WTC11 (cell line): Measurements from ENCODE around the gene ZNF213. TPM values are rescaled to one million over a fixed set of nuclear protein-coding genes. Genes with fewer than 3 reads are reported as not detected.

Experiments
- ATF1 ChIP-seq: sonication (generic); formaldehyde crosslinking; IDR thresholded peaks from 2 replicates; pipeline ENCODE4 v1.8.1; 2023; ENCODE audit warnings: mild to moderate bottlenecking, moderate library complexity, missing genetic modification reagents
- ATF2 ChIP-seq: sonication (generic); formaldehyde crosslinking; IDR thresholded peaks from 2 replicates; pipeline ENCODE4 v1.8.1; 2022; ENCODE audit warnings: low read depth, missing genetic modification reagents, borderline replicate concordance
- CREB1 ChIP-seq: sonication (generic); formaldehyde crosslinking; IDR thresholded peaks from 2 replicates; pipeline ENCODE4 v1.8.0; 2023; ENCODE audit warnings: mild to moderate bottlenecking, missing genetic modification reagents
- EMX1 ChIP-seq: fragments of 250-450 bp; sonication (Bioruptor Pico); IDR thresholded peaks from 2 replicates; pipeline ENCODE4 v1.8.0; 2021; ENCODE audit warnings: mild to moderate bottlenecking
- ERG ChIP-seq: fragments of 250-450 bp; sonication (Bioruptor Pico); IDR thresholded peaks from 2 replicates; pipeline ENCODE4 v1.8.0; 2021; ENCODE audit warnings: mild to moderate bottlenecking
- ESRRA ChIP-seq: sonication (generic); formaldehyde crosslinking; IDR thresholded peaks from 2 replicates; pipeline ENCODE4 v1.8.1; 2022; ENCODE audit warnings: mild to moderate bottlenecking, missing genetic modification reagents, borderline replicate concordance
- ETV6 ChIP-seq: sonication (generic); formaldehyde crosslinking; IDR thresholded peaks from 2 replicates; pipeline ENCODE4 v1.8.1; 2022; ENCODE audit warnings: mild to moderate bottlenecking, missing genetic modification reagents
- FOXK1 ChIP-seq: sonication (generic); formaldehyde crosslinking; IDR thresholded peaks from 2 replicates; pipeline ENCODE4 v1.8.0; 2022; ENCODE audit warnings: mild to moderate bottlenecking, moderate library complexity, missing genetic modification reagents
- FOXP1 ChIP-seq: sonication (generic); formaldehyde crosslinking; IDR thresholded peaks from 2 replicates; pipeline ENCODE4 v1.8.0; 2022; ENCODE audit warnings: missing genetic modification reagents, mild to moderate bottlenecking, moderate library complexity, borderline replicate concordance
- NFE2L1 ChIP-seq: sonication (generic); formaldehyde crosslinking; IDR thresholded peaks from 2 replicates; pipeline ENCODE4 v1.8.1; 2023; ENCODE audit warnings: missing genetic modification reagents
- NR3C1 ChIP-seq: sonication (generic); formaldehyde crosslinking; conservative IDR thresholded peaks from 2 replicates; pipeline ENCODE4 v1.8.1; 2023; ENCODE audit warnings: low read depth, mild to moderate bottlenecking, missing genetic modification reagents
- RORB ChIP-seq: fragments of 250-450 bp; sonication (Bioruptor Pico); IDR thresholded peaks from 2 replicates; pipeline ENCODE4 v1.9.0; 2021; ENCODE audit warnings: mild to moderate bottlenecking
- SMAD4 ChIP-seq: sonication (generic); formaldehyde crosslinking; IDR thresholded peaks from 2 replicates; pipeline ENCODE4 v1.8.0; 2022; ENCODE audit warnings: mild to moderate bottlenecking, missing genetic modification reagents
- SOX15 ChIP-seq: fragments of 250-450 bp; sonication (Bioruptor Pico); IDR thresholded peaks from 2 replicates; pipeline ENCODE4 v1.9.0; 2021; ENCODE audit warnings: mild to moderate bottlenecking
- TEAD4 ChIP-seq: sonication (generic); formaldehyde crosslinking; IDR thresholded peaks from 2 replicates; pipeline ENCODE4 v1.8.0; 2022; ENCODE audit warnings: mild to moderate bottlenecking, missing genetic modification reagents
- TP53 ChIP-seq: sonication (generic); formaldehyde crosslinking; IDR thresholded peaks from 2 replicates; pipeline ENCODE4 v1.8.1; 2023; ENCODE audit warnings: mild to moderate bottlenecking, missing genetic modification reagents
- ZMAT4 ChIP-seq: fragments of 250-450 bp; sonication (Bioruptor Pico); IDR thresholded peaks from 2 replicates; pipeline ENCODE4 v1.9.0; 2021; ENCODE audit warnings: mild to moderate bottlenecking
- ZNF121 ChIP-seq: sonication (generic); formaldehyde crosslinking; IDR thresholded peaks from 2 replicates; pipeline ENCODE4 v1.8.0; 2023; ENCODE audit warnings: missing genetic modification reagents
- ZNF512 ChIP-seq: sonication (generic); formaldehyde crosslinking; IDR thresholded peaks from 2 replicates; pipeline ENCODE4 v1.8.1; 2022; ENCODE audit warnings: missing genetic modification reagents, borderline replicate concordance
- ZNF532 ChIP-seq: fragments of 250-450 bp; sonication (Bioruptor Pico); IDR thresholded peaks from 2 replicates; pipeline ENCODE4 v1.9.0; 2021; ENCODE audit warnings: mild to moderate bottlenecking, borderline replicate concordance
- total RNA-seq: library from RNA; stranded (reverse); gene quantifications from 3 replicates; pipeline ENCODE4 v1.2.3, GENCODE V29; 2021
- TF ChIP-seq, protein P1 (sequence below): sonication (generic); formaldehyde crosslinking; IDR thresholded peaks from 2 replicates; pipeline ENCODE4 v1.8.1; 2023; ENCODE audit warnings: mild to moderate bottlenecking, moderate library complexity, missing genetic modification reagents
- TF ChIP-seq, protein P2 (sequence below): sonication (generic); formaldehyde crosslinking; conservative IDR thresholded peaks from 2 replicates; pipeline ENCODE4 v1.8.1; 2023; ENCODE audit warnings: mild to moderate bottlenecking, low read depth, missing genetic modification reagents, moderate library complexity

Gene ZNF213
- total RNA-seq, 1 experiment from 2014 or later, result 11.6 TPM

DNA sequence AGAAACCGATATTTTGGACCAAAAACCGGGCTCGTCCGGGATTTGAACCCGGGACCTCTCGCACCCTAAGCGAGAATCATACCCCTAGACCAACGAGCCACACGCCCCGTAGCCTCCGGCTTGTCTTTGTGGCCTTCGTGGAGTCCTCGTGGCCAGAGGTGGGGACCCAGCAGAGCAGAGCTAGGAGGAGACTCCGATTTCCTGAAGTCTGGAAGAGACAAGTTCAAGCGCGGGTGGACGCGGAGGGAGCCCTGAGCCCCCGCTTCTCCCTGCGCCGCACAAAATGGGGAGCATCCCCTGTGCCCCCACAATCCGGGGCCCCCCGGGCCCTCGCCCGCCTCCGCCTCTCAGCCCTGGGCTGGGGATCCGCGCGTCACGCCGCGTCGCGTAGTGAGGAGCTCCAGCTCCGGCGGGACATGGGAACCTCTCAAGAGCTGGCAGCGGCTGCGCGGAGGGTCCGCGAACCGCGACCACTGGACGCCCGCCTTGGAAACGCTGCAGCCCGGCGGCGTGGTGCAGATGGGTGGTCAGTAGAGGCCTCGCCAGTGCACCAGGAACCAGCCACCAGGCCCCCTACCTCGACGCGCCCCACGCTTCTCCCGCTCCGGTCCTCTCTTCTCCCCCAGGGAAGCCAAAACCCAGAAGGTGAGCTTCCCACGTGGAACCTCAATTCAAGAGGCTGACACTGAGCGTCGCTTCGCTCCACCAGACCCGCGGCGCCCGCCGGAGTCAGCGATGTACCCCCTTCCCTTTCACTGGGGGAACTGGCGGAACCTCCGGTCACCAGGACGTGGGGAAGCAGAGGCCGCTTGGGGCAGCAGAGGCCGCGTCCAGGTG lies 48.0 kb downstream of the ZNF213 start (continued):
- TF ChIP-seq, protein P1, sequence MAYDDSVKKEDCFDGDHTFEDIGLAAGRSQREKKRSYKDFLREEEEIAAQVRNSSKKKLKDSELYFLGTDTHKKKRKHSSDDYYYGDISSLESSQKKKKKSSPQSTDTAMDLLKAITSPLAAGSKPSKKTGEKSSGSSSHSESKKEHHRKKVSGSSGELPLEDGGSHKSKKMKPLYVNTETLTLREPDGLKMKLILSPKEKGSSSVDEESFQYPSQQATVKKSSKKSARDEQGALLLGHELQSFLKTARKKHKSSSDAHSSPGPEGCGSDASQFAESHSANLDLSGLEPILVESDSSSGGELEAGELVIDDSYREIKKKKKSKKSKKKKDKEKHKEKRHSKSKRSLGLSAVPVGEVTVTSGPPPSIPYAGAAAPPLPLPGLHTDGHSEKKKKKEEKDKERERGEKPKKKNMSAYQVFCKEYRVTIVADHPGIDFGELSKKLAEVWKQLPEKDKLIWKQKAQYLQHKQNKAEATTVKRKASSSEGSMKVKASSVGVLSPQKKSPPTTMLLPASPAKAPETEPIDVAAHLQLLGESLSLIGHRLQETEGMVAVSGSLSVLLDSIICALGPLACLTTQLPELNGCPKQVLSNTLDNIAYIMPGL (CRISPR knock-in tag), result peak; percentile 91
- TF ChIP-seq ZMAT4 (CRISPR knock-in tag) (no peak), TP53 (no peak), ZNF532 (CRISPR knock-in tag) (no peak), ZNF512 (CRISPR knock-in tag) (no peak), NFE2L1 (CRISPR knock-in tag) (no peak), NR3C1 (no peak), TEAD4 (CRISPR knock-in tag) (no peak), ERG (CRISPR knock-in tag) (no peak), ATF1 (CRISPR knock-in tag) (no peak), SMAD4 (CRISPR knock-in tag) (no peak), FOXK1 (no peak), RORB (CRISPR knock-in tag) (no peak), CREB1 (CRISPR knock-in tag) (no peak), ZNF121 (CRISPR knock-in tag) (no peak), ATF2 (CRISPR knock-in tag) (no peak), EMX1 (CRISPR knock-in tag) (0 out of 2 replicates have a peak, but pooled peaks have one; percentile 35), ESRRA (0 out of 2 replicates have a peak, but pooled peaks have one; percentile 28), FOXP1 (peak; percentile 32; the same call in 1 of the 2 replicates), SOX15 (no peak), ETV6 (CRISPR knock-in tag) (peak; percentile 58; the same call in 1 of the 2 replicates)
- TF ChIP-seq, protein P2, sequence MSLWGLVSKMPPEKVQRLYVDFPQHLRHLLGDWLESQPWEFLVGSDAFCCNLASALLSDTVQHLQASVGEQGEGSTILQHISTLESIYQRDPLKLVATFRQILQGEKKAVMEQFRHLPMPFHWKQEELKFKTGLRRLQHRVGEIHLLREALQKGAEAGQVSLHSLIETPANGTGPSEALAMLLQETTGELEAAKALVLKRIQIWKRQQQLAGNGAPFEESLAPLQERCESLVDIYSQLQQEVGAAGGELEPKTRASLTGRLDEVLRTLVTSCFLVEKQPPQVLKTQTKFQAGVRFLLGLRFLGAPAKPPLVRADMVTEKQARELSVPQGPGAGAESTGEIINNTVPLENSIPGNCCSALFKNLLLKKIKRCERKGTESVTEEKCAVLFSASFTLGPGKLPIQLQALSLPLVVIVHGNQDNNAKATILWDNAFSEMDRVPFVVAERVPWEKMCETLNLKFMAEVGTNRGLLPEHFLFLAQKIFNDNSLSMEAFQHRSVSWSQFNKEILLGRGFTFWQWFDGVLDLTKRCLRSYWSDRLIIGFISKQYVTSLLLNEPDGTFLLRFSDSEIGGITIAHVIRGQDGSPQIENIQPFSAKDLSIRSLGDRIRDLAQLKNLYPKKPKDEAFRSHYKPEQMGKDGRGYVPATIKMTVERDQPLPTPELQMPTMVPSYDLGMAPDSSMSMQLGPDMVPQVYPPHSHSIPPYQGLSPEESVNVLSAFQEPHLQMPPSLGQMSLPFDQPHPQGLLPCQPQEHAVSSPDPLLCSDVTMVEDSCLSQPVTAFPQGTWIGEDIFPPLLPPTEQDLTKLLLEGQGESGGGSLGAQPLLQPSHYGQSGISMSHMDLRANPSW, result no peak
